ENCODE results near the gene TRIM54. TPM values are rescaled to one million over a fixed set of nuclear protein-coding genes. Genes with fewer than 3 reads are reported as not detected.
"Not testable (repeated sequence)": the region's sequence is repeated elsewhere in the genome, so short reads cannot be mapped to it uniquely, and the experiment has no call there.

Gene TRIM54
- total RNA-seq, 1 donor from 2014 or later: 0.16 TPM

DNA sequence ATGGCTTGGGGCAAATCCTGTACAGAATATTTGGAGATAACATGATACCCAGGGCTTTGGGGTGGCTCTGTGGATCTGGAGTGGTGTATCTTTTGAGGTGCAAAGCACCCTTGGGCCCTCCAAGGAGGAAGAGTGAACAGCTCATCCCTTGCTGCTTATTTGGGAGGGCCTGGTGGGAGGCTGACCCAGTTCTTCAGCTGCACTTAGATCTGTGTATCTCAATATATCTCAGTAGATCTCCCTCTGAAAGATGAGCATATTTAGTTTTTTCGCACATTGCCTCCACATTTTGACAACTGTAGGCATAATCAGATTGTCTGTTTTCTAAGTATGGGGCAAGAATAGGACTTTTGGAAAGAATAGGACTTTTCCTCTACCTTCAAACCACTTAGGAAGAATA, 2.8 kb downstream of the TRIM54 start:
- no peak for ATAC-seq

DNA sequence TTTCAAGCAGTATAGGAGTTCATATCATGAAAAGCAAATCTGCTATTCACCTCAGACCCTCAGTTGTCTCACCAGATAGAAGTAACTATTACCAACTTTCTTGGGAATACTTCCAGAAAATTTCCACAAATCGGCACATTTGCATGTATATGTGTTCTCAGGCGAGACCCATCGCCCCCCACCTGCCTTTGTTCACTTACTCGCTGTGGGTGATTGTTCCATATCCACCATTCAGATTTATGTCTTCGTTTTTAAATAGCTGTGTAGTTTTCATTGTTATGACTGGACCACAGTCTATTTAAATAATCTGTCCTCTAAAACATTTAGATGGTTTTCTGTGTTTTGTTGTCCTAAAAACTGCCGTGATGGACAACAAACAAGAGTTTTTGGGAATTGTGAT, 3.3 kb downstream of the TRIM54 start:
- no peak for ATAC-seq

DNA sequence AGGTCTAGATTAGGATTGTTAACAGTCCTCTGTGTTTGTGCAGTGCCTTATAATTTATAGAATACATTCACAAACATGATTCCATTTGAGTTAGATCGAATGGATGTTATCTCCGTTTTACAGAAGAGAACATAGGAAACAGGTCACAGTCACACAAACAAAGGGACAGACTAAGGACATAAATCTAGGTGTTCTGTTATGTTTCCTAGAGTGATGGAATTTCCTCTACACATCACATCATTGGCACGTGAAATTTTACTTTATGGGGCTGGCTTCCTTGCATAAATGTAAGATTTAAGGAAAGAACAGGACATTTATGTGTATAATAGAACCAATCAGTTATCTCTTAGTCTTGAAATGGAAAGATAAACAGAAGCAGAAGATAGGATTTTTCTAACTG, 6.4 kb downstream of the TRIM54 start:
- no peak for ATAC-seq

DNA sequence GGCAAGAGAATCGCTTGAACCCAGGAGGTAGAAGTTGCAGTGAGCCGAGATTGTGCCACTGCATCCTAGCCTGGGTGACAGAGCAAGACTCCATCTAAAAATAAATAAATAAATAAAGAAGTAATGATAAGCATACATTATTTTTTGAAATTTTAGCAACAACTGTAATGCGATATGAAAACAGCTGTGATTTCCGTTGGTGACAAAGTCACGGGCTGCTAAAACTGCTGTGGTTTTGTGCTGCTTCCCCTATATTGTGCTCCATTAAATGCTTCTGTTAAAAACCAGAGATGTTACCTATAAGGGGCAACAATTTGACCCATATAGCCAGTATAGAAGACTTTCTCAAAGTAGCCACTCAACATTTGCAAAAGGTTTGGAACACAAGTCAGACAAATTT, 8.3 kb downstream of the TRIM54 start:
- ATAC-seq: no peak

DNA sequence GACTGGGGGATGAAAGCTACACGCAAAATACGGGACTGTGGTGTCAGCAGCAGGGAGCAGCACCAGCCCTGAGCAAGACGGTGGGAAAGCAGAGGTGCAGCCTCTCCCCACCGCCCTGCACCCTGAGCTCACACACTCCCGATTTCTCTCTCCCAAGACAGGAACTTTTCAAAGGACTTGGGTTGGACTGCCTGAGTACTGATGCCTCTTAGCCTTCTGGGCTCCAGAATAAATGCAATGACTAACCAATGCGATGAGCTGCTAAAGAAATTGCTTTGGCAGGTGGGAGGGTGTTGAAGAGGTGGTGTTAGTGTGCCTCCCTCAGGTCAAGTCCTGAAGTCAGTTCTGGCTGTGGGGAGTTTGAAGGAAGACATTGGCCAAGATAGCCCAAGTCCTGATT, 9.6 kb downstream of the TRIM54 start:
- ATAC-seq: peak; percentile 36

DNA sequence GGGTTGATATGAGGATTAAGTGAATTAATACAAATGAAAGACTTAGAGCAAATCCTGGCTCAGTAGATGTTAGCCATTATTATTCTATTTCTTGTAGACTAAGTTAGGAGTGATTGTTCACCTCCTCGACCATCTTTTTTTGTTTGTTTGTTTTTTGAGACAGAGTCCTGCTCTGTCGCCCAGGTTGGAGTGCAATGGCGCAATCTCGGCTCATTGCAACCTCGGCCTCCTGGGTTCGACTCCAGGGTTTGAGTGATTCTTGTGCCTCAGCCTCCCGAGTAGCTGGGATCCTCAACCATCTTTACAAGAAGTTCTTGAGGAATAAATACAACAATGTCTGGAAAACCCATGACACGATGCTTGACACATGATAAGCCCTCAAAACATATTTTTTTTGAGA, 12.7 kb downstream of the TRIM54 start:
- ATAC-seq: no peak

DNA sequence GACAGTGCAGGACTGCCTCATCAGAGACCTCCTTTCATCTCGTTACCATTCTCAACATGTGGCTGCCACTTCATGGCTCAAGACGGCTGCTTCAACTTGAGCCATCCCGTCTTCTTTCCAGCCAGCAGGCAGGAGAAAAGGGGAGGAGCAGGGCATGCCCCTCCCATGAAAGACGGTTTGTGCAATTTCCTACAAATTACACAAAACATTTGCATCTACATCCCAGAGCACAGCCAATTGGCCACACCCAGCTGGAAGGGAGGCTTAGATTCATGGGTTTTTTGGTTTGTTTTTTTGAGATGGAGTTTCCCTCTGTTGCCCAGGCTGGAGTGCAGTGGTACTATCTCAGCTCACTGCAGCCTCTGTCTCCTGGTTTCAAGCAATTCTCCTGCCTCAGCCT, 14.3 kb downstream of the TRIM54 start:
- no peak for ATAC-seq

DNA sequence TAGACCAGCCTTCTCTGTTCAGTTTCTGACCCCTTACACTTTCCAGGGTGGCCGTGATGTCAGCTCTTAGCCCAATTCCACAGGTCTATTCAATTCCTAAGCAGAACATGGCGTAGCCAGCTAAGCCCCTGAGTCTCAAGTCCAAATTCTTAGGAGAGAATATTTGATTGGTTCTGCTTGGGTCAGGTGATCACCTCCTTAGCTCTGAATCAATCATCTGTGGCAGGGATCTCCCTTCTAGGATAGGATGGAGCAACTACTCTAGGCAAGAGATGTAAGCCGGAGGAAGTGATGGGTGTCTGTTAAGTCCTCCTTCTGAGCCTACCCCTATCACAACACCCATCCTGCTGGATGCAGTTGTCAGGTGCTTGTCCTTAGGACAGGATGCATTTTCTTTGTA, 15.0 kb downstream of the TRIM54 start:
- ATAC-seq: no peak

DNA sequence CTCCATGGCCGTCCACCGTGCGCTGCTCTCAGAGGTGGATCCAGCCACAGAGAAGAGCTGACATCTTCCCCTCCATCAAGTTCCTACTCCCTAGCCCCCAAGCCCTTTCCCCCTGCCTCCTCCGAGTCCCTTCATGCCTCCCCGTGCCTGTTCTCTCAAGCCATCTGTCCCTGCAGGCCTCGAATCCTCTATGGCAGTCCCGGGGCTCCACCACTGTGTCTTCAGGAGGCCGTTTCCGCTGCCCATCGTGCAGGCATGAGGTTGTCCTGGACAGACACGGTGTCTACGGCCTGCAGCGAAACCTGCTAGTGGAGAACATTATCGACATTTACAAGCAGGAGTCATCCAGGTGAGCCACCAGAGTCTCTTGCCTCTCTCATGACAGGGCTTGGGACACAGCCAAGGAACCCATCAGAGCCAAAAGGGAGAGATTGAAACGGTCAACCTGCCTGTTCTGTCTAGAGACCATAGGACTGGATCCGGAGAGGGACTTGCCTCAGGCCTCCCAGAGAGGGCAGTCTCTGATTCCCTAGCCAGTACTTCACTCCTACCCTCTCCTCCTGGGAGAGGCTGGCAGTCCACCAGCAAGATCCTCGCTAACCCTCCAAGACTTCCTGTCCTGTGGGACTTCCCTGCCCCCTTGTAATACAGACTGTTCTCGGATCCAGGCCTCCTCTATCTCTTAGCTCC, 16.3 kb downstream of the TRIM54 start:
- ATAC-seq: no peak

DNA sequence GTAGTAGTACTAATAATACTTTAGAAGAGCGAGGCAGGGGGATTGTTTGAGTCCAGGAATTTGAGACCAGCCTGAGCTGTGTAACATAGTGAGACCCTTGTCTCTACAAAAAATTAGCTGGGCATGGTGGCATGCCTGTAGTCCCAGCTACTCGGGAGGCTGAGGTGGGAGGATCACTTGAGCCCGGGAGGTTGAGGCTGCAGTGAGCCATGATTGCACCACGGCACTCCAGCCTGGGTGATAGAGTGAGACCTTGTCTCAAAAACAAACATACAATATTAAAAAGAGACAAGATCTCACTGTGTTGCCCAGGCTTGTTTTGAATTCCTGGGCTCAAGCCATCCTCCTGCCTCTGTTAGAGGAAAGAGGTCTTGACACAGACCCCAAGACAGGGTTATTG, 18.4 kb downstream of the TRIM54 start:
- ATAC-seq: not testable (repeated sequence)

DNA sequence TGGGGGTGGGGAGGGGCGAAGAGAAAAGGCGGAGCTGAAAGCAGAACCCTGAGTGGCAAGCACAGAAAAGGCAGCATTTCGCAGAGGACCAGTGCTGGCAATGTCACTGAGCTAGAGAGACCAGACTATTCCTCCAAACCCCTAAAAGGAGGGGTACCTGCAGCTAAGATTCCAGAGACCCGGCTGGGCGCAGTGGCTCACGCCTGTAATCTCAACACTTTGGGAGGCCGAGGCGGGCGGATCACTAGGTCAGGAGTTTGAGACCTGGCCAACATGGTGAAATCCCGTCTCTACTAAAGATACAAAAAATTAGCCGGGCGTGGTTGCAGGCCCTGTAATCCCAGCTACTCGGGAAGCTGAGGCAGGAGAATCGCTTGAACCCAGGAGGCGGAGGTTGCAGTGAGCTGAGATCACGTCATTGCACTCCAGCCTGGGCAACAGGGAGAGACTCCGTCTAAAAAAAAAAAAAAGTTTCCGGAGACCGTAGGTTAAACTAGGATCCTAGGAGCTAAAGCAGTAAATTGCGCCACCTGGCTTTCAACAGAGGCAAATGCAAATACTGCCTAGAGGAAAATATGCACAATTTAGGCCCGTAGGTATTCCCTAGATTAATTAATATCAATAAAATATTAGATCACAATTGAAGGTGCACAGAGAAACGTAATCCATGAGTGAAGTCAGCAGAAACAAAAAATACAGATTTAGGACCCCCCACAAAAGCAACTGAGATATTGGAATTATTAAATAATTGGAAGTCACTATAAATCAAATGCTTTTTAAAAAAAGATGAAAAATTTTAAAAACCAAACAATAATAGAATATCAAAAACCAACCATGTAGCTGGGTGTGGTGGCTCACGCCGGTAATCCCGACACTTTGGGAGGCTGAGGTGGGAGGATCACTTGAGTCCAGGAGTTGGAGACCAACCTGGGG, 21.1 kb downstream of the TRIM54 start:
- ATAC-seq: peak; percentile 58

DNA sequence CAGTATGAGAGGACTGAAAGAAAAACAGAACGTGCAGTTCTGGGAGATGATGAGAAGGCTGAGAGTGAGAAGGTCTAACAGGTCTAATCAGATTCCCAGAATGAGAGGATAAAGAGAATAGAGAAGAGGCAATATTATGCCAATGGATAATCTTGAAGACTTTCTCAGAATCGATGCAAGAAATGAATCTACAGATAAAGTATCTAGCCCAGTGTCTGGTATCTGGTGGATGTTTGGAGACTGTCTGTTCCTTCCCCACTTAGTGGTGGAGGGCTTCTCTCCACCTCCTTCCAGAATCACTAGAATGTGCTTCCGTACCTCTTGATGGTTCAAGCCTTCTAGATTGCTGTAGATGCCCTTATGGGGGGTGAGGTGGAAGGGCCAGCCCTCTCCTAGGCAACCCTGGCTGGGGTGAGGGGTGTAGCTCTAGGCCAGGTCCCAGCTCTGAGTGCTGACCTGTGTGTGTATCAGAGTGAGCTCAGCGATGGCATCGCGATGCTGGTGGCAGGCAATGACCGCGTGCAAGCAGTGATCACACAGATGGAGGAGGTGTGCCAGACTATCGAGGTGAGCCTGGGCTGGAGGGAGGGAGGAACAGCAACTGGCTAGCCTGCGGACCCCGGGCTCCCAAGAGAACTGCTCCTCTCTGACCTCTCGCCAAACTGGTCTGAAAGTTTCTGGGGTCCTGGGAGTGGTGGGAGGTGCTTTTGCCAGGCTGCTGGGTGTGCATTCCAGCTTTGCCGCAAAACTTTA, 22.4 kb downstream of the TRIM54 start:
- ATAC-seq: no peak

DNA sequence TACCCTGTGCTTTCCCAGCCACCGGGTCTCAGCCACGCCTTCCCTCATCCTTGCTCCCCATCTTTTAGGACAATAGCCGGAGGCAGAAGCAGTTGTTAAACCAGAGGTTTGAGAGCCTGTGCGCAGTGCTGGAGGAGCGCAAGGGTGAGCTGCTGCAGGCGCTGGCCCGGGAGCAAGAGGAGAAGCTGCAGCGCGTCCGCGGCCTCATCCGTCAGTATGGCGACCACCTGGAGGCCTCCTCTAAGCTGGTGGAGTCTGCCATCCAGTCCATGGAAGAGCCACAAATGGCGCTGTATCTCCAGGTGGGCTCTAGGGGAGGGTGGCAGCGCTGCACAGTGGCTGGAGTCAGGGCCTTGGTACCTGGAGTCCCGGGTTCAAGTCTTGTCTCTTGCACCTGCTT, 23.3 kb downstream of the TRIM54 start:
- no peak for ATAC-seq

DNA sequence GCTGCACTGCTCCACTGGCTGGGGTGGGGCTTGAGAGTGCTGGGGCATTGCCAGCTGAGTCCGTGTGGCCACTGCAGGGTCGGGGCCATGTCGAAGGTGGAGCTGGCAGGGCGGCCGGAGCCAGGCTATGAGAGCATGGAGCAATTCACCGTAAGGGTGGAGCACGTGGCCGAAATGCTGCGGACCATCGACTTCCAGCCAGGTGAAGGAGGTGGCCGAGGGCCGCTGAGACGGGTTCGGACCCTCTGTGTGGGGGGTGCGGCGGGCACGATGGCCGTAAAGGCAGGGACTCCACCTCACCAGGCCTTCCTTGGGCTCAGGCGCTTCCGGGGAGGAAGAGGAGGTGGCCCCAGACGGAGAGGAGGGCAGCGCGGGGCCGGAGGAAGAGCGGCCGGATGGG, 23.9 kb downstream of the TRIM54 start:
- ATAC-seq: no peak

DNA sequence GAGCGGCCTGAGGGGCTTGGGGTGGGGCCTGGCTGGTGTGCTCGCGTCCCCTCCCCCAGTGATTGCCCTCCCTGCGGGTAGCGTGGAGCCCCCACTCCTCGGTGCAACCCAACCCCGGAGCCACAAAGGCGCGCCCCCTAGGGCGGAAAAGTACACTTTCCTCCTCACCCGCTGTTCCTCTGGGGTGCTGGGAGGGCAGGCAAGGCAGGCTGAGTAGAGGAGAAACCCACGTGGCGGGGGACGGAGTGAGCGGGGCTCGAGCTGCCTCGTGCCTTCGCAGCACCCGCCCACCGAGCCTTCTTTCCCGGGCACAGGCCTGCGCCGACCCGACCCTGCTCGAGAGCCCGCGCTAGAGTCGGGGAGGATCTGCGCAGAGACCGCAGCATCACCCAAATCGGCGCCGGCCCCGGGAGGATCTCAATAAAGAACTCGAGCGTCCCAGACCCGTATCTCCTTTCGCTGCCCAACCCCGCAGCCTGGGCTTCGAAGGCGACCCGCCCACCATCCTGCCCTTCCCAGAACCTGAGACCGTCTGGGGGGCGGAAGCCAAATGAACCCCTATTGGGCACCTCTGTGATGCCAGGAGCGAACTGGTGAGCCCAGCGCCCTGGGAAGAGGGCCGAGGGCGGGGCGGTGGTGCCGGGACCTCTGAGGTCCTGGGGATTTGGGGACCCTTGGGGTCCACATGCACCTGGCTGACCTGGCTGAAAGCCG, 24.5 kb downstream of the TRIM54 start:
- peak; percentile 4 for ATAC-seq

DNA sequence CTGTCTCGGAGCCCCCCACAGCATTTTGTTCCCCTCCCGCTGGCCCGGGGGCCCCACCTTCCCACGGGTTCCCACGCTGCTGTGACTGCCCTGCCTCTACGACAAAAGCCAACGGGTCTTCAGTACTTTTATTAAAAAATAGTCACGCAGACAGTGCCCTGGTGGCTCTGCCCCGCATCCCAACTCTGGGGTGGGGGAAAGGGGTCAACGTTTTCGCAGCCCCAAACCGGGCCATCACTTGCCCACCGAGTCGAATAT, 25.0 kb downstream of the TRIM54 start:
- ATAC-seq: no peak

DNA sequence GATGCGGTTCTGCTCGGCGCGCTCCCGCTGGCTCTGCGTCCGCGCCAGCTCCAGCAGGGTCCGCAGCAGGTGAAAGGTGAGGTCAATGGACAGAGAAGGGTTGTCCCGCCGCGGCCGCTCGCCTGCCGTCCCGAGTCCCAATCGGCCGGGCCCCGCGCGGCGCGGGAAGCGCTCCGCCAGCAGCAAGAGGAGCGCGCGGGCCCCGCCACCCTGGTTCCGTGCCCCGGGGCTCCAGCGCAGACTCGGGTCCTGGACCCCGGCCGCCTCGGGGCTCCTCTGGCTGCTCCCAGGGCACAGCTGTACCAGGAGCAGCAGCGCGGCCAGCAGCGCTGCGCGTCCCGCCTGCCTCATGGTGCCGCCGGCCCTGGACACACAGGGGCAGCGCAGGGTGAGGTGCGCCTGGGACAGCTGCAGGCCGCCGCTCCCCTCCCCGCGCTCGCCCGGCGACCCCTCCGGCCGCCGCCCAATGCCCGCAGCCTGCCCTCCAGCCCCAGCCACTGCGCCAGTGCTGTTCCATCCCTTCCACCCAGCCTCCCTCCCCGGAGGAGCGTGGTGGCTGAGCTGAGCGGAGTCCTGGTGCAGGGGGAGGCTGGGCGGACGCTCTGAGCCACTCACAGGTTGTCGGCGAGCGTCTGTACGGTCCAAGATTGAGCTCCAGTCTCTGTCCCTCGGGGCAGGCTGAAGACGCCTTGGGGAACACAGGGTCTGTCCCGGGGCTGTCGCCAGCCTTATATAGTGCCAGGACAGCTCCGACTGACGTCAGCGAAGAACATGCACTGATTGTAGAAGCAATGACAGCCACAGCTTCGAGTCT, 25.5 kb downstream of the TRIM54 start:
- ATAC-seq: peak; percentile 17

DNA sequence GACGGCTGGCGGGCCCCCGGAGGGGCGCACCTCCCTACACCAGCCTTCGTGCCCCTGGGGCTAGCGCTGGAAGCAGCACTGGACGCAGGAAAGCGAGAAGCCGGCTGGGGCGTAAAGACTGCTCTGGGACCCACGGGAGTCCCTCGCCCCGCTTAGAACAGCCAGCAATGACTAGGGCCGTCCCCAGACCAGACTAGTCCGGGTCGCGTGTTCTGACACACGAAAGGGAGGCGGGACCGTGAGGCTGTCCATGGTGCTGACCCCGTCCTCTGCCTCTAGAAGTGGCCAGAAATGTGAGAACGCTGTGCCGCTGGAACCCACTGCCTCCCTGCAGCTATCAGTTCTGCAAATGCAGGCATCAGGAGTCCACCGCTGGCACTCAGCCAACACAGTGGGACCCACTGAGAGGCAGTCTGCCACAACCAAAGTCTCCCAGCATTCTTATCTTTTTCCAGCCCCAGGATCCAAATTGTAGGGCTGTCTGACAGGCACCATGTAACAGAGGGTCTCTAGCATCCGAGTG, 26.2 kb downstream of the TRIM54 start, which contains the start of gene UCN:
Gene UCN, minus strand, starts transcription at position 87 of the 523 bp plus-strand sequence. CDS start 550 bp downstream, outside the sequence.
- ATAC-seq: peak; percentile 45

DNA sequence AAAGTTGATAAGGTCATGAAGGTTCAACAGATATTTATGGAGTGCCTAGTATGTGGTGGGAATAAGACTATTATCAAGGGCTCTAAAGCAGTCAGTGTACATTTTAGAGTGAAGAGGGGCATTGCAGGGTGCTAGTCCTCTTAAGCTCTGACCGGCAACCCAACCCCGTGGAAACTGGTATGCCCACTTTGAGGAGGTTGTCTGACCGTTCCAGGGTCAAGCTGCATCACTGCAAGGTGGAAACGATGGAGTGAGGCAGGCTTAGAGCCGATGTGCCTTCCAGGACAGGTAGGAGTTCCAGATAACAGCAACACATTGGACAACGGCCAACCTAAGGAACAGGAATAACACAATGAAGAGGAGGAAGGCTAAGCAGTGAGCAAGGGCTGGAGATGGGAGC, 27.4 kb downstream of the TRIM54 start:
- no peak for ATAC-seq

DNA sequence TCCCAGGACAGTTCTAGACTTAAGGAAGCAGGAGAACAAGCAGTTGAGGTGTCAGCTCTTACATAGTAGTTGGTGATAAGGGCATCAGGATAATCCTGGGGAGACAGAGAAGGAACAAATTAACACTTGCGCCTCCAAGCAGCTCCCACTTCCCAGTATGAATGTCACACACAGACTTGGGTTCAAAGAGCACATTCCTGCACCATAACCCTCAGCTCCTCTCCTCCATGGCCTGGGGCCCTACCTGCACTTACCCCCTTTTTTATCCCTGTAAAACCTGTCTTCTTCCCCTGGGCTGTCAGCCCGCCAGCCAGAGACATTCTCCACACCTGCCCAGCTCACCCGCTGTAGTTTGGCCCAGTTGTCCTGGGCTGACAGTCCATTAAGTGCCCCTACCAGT, 29.9 kb downstream of the TRIM54 start:
- ATAC-seq: no peak

DNA sequence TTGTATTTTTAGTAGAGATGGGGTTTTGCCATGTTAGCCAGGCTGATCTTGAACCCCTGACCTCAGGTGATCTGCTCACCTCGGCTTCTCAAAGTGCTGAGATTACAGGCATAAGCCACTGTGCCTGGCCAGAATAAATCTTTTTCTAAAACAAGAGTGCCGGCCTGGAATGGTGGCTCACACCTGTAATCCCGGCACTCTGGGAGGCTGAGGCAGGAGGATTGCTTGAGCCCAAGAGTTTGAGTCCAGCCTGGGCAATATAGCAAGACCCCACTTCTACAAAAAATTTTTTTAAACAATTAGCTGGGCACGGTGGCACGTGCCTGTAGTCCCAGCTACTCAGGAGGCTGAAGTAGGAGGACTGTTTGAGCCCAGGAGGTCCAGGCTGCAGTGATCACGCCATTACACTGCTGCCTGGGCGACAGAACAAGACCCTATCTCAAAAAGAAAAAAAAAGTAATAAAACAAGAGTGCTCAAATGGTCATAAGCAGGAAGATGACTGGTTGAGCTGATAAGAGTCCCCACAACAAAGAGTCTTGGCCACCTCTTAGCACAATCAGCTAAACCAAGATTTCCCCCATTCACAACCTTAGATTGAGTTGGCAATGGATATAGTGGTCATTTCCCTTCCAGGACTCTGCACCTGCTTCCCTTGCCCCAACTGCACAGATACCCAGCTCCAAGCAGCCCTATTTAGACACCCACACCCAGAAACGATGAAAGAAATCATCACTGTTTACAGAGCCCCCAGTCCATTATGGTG, 31.8 kb downstream of the TRIM54 start:
- no peak for ATAC-seq

All from esophagus mucosa (tissue), 1 donor.